ACC112 (cell line): Measurements from ENCODE around the gene CFAP97D1.

Experiments used
- H2AFZ ChIP-seq: fragments of 200-600 bp; sonication (generic); one replicate; pipeline ENCODE4 v1.6.0; 2017; ENCODE audit warnings: antibody characterized with exemption, low read length; ENCODE audit not compliant: unreplicated experiment
- H3K27ac ChIP-seq: fragments of 200-600 bp; sonication (generic); 2 replicates; pipeline ENCODE4 v1.5.1; 2014; ENCODE audit warnings: low read depth, mild to moderate bottlenecking, antibody characterized with exemption, low read length, moderate library complexity
- H3K27me3 ChIP-seq: fragments of 200-600 bp; sonication (generic); 2 replicates; pipeline ENCODE4 v1.6.1; 2014; ENCODE audit warnings: mild to moderate bottlenecking, antibody characterized with exemption, low read length, moderate library complexity, mixed read lengths; ENCODE audit not compliant: insufficient read depth
- H3K36me3 ChIP-seq: fragments of 200-600 bp; sonication (generic); 2 replicates; pipeline ENCODE4 v1.6.1; 2016; ENCODE audit warnings: mild to moderate bottlenecking, antibody characterized with exemption, low read length, moderate library complexity, mixed read lengths; ENCODE audit not compliant: insufficient read depth
- H3K4me1 ChIP-seq: fragments of 200-600 bp; sonication (generic); one replicate; pipeline ENCODE4 v1.6.1; 2016; ENCODE audit warnings: low read length, mixed read lengths; ENCODE audit not compliant: insufficient read depth, unreplicated experiment, control insufficient read depth
- H3K4me3 ChIP-seq: fragments of 200-600 bp; sonication (generic); 2 replicates; pipeline ENCODE4 v1.5.1; 2014; ENCODE audit warnings: mild to moderate bottlenecking, low read depth, low read length
- H3K79me2 ChIP-seq: fragments of 200-600 bp; sonication (generic); one replicate; pipeline ENCODE4 v1.6.0; 2016; ENCODE audit warnings: low read length; ENCODE audit not compliant: control insufficient read depth, unreplicated experiment, insufficient read depth

Gene CFAP97D1

DNA sequence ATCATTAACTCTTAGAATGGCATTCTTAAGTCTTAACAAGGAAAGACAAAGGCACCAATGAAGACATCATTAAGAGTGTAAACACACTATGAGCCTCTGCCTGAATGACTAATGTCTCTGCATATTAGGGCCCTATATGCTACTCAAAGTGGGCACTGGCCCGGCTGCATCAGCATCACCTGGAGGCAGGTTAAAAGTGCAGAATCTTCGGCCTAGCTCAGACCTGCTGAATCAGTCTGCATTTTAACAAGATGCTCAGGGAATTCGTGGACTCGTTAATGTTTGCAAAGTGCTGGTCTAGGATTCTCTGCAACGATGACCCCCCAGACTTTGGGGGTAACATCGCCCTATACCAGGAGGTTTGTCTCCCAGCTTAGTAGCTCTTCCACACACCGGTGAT lies 46.0 kb downstream of the CFAP97D1 start:
- Histone ChIP-seq H3K4me3 (no peak overlapping the region), H3K79me2 (no peaks in the 10 kb centered on the region), H3K4me1 (no peaks in the 10 kb centered on the region), H2AFZ (no peak overlapping the region), H3K27me3 (no peaks in the 10 kb centered on the region), H3K27ac (no peak overlapping the region), H3K36me3 (0 out of 2 replicates have a peak, but pooled peaks cover 2% of the 10 kb centered on the region)

DNA sequence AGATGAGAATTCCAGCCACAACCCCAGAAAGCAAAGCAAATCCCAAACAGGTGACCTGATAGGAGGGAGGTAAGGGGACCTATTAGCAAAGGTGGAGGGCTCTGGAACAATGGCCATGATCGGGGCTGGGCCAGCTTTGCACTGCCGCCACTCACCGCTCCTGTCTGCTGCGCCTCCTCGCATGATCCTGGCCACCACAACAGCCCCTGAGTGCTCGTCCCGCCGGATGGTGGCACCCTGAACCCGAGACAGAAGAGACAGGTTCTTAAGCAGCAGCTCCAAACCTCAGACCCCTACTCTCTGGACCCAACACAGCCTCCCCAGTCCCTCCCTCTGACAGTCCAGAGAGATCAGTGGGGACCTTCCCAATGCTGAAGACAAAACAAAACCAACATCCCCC lies 47.4 kb downstream of the CFAP97D1 start:
- Histone ChIP-seq H3K79me2 (peaks cover 4% of the 10 kb centered on the region), H3K27me3 (no peaks in the 10 kb centered on the region), H3K27ac (no peak overlapping the region), H3K36me3 (0 out of 2 replicates have a peak, but pooled peaks cover 2% of the 10 kb centered on the region), H2AFZ (no peak overlapping the region), H3K4me3 (no peak overlapping the region), H3K4me1 (peaks cover 7% of the 10 kb centered on the region)

DNA sequence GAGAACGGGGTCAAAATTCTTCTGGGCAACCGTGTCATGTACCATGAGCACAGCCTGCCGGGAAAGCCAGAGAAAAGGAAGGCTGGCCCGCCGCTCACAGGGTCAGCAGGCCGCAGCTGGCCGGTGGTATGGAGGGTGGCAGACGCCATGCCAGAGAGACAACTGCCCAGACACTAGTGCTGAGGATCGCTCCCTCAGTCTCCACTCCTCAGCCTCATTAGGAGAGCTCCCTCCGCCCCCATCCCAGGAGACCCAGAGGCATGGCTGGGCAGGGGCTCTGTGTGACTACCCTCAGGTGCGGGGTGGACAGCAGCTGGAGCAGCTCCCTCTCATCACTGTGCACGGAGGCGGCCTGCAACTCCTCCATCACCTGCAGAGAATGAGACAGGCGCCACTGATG lies 49.5 kb downstream of the CFAP97D1 start:
- Histone ChIP-seq H2AFZ (no peak overlapping the region), H3K4me1 (peaks cover 7% of the 10 kb centered on the region), H3K27me3 (no peaks in the 10 kb centered on the region), H3K36me3 (0 out of 2 replicates have a peak, but pooled peaks cover 2% of the 10 kb centered on the region), H3K79me2 (peaks cover 4% of the 10 kb centered on the region), H3K4me3 (no peak overlapping the region), H3K27ac (no peak overlapping the region)

DNA sequence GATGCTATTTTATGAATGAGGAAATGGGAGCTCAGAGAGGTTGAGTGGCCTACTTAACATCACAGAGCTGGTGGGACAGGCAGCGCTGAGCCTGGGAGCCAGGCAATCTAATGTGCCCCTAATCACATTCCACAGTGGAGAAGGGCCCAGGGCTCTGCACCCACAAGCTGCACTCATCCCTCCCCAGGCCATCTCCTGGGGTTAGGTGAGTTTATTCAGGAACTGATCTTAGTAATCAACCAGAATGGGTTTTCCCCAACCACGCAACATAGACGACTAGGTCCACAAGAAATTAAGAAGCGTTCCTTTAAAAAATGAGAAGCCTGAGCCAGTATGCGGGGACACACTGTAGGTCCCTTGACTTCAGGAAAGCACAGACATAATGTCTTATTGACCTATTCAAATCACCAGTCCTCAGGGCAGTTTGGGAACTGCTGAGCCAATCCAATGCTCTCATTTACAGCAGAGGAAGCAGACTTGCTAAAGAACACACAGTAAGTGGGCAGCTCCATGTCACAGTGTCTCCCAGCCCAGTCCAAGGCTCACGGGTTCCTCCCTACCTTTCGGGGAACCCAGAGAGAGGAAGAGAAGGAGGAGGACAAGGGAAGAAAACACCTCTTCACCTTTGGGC lies 50.4 kb downstream of the CFAP97D1 start:
- H2AFZ ChIP-seq: no peak overlapping the region
- no peaks in the 10 kb centered on the region for H3K36me3 ChIP-seq
- no peaks in the 10 kb centered on the region for H3K27me3 ChIP-seq
- H3K4me3 ChIP-seq: no peak overlapping the region
- H3K27ac ChIP-seq: no peak overlapping the region
- peaks cover 7% of the 10 kb centered on the region for H3K4me1 ChIP-seq
- H3K79me2 ChIP-seq: peaks cover 4% of the 10 kb centered on the region

DNA sequence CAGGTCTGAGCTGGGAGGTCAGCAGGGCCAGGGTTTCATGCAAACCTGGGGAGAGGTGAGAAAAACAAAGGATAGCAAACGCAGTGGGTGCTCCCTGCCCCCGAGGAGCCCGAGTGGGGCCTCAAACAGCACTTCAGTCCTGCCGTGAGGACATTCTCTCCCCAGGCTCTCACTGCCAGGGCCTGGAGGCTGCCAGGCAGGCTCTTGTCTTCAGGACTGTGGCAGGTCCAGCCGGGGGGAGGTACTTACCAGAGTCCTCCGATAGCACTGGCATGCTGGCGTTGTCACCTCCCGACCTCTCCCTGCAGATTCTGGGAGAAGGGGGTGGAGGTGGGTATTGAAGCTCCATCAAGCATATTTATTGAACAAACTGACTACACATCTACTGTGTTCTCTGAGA lies 51.4 kb downstream of the CFAP97D1 start:
- Histone ChIP-seq H3K27me3 (no peaks in the 10 kb centered on the region), H3K4me3 (peak overlapping the region; percentile 77), H3K79me2 (peaks cover 4% of the 10 kb centered on the region), H3K36me3 (no peaks in the 10 kb centered on the region), H3K4me1 (peaks cover 7% of the 10 kb centered on the region), H2AFZ (no peak overlapping the region), H3K27ac (no peak overlapping the region)

DNA sequence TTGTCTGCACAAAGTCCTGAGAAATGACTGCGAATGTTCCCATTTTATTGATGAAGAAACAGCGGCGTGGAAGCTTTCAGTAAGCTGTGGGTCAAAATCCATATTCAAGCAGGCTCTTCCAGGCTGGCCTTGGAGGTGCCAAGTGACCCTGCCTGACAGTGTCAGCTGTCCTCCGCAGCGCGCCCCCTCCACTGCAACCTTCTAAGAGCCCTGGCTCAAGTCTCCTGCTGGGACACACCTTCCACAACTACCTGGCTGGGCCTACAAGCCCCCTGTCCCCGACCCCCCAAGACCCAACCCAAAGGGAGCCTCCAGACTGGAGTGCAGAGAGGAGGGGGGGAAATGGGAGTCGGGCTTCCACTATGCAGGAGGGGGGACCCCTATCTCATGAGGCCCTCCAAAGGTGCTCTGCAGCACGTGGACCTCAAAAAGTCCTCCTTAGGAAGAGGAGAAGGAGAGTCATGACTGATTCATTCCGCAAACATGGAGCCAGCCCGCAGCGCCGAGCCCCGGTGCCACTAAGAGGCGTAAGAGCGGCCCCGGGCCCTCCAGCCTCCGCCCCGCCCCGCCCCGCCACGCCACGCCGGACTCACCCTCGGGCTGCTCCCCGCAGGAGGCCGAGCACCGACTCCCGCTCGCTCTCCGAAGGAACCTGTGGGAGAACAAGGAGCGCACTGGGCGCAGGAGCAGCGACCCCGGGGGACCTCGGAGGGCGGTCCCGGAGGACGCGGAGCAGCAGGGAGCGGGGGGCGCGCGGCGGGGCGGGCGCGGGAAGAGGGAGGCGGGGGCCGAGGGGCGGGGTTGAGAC lies 52.1 kb downstream of the CFAP97D1 start:
- Histone ChIP-seq H3K27me3 (no peaks in the 10 kb centered on the region), H3K4me3 (peak overlapping the region; percentile 77), H3K36me3 (no peaks in the 10 kb centered on the region), H3K27ac (0 out of 2 replicates have a peak overlapping the region, but pooled peaks have one; percentile 13), H2AFZ (peak overlapping the region; percentile 50), H3K4me1 (peaks cover 7% of the 10 kb centered on the region), H3K79me2 (peaks cover 4% of the 10 kb centered on the region)

DNA sequence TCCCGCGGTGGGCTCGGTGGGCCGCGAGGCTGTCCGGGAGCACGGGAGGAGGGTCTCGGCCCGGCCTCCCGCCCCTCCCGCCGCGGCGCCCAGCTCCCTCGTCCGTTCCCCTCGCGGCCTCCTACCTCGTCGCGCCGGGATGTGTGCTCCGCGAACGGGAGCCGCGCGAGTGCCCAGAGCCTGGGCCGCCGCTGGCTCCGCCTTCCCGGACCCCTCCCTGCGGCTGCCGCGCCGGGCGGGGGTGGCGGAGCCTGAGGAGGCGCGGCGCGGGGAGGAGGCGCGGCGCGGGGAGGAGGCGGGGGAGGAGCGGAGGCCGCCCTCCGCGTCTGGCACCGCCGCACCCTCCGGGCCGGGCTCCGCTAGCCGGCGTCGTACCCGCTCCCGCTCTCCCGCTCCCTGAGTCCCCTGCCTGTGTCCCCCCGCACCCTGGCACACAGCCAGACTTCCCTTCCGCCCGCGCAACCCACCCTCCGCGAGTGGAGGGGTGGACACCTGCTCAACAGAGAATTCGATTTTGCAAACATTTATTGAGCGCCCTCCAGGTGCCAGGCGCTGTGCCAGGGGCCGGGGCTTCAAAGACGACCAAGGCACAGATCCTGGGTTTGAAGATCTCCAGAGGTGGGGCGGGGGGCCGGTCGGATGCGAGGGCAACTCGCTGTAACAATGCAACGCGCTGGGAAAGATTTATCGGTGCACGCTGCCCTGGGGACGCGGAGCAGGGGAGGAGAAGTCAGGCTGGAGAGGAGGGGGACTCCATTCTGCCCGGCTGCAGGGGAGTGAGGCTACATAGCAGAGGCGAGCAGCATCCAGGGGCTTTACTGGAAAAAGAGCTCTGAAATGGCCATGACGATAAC lies 53.0 kb downstream of the CFAP97D1 start, which contains the start of gene MPP3:
MPP3 (minus strand) TSS at position 171 of the 854 bp plus-strand sequence. CDS start 1,240 bp downstream, outside the sequence.
- H3K36me3 ChIP-seq: no peaks in the 10 kb centered on the region
- peaks cover 7% of the 10 kb centered on the region for H3K4me1 ChIP-seq
- H2AFZ ChIP-seq: peak within 1 kb of the TSS; percentile 50
- H3K79me2 ChIP-seq: peaks cover 4% of the 10 kb centered on the region
- peak within 1 kb of the TSS; percentile 77 for H3K4me3 ChIP-seq
- H3K27ac ChIP-seq: 0 out of 2 replicates have a peak within 1 kb of the TSS, but pooled peaks have one; percentile 13
- H3K27me3 ChIP-seq: no peaks in the 10 kb centered on the region

DNA sequence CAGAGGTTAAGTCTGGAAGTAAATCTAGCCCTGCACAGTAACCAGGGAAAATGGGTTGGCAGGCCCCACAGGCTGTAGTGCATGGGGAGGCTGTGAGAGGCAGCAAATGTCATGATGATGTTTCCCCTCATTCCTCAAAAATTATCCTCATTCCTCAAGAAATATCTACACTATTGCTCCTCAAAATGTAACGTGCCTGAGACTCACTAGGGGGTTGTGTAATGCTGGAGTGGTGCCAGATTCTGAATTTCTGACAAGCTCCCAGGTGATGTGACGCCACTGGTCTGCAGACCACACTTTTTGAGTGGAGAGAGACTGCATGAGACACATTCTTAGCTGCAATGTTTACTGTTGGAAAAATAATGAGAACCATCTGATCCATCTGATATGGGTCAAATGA lies 53.9 kb downstream of the CFAP97D1 start:
- Histone ChIP-seq H3K27ac (no peak overlapping the region), H3K79me2 (peaks cover 4% of the 10 kb centered on the region), H2AFZ (no peak overlapping the region), H3K36me3 (no peaks in the 10 kb centered on the region), H3K4me1 (peaks cover 7% of the 10 kb centered on the region), H3K4me3 (no peak overlapping the region), H3K27me3 (no peaks in the 10 kb centered on the region)
